ENCODE results near the gene BDKRB2.
"Not testable (repeated sequence)": the region's sequence is repeated elsewhere in the genome, so short reads cannot be mapped to it uniquely, and the experiment has no call there.

BDKRB2 gene

DNA sequence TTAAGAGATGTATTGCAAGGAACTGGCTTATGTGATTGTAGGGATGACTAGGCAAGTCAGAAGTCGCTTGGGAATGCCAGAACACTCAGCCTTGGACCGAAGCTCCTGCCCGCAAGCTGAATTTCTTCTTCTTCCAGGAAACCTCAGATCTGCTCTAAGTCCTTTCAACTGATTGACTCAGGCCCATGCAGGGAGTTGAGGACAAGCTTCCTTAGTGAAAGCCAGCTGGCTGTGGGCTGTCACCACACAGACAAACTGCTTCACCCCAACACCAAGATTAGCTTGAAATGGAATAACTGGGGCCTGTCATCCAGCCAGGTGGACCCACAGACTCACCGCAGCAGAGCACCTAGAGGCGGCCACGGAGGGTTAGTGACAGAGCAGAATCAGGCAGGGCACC is 24.7 kb downstream of the BDKRB2 start:
- no peak for DNase-seq

DNA sequence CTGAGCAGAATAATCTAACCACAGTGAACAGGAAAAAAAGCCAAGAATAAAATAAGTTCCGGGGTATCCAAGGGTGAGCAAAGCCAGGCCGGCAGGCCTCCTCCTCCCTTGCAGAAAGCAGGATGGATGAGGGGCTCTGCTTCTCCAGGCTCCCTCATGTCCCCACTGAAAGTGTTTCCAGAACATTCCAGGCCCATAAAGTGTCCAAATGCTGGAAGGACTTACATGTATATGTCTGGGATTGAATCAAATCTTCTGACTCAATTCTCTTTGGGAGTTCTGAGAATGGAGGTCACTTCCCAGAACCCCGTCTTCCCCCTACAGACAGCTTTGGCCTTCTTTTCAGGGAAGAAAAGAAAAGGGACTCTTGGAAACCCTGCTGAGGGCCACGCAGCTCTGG is 26.4 kb downstream of the BDKRB2 start:
- DNase-seq, result no peak

GRCh38 chr14:96231526-96232130 is 27.0 kb downstream of the BDKRB2 start:
- DNase-seq, result no peak

DNA sequence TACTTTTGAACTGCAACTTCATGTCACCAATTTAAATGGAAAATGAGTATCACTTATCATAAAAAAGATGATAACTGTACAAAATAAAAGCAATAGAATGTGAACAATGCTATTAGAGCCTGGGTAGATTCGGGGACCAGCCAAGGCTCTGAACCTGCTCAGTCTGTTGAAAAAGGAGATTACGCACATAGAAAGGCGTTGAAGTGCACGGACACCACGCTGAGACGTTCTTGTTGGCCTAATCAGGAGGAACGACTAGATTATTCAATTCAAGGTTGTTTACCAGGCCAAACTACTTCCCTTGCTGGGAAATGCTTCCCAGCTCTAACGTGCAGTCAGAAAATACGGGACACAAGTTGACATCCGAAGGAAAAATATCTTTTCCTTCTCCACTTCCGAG is 27.9 kb downstream of the BDKRB2 start:
- DNase-seq, result no peak

DNA sequence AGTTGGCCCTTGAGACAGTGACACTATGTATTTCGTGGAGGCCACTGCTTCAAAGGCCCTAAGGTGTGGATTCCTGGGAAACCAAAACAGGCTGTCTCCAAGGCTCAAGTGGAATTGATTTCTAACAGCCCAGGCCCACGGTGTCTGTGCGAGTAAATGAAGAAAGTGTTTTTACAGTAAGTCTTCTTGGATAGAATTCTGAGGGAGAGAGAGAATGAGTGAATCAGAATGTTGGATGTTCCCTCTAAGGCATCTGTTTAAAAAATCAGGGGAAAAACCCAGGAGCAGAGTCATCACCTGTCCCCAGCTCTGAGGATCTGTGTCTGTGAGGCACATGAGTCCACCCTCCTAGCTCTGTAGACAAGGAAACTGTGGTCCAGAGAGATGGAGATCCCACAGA is 29.0 kb downstream of the BDKRB2 start:
- DNase-seq, result no peak

GRCh38 chr14:96235426-96235825 is 30.8 kb downstream of the BDKRB2 start:
- DNase-seq, result no peak

DNA sequence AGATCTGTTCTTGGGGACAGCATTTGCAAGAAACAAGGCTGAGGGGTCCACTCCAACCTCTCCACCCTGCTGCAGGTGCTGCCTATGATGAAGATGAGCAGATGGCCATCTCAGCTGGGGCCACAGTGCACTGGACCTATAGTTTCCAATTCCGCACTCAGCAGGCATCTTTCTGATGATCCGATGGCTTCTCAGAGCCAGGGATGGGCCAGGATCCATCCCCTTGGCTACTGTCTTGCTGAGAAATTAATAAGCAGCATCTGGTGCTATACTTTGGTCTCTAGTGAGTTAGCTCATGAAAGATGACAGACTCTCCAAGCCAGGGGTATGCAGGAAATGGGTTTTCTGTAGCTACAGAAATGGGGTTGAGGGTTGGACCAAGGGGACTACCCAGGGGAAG is 33.0 kb downstream of the BDKRB2 start:
- no peak for DNase-seq

GRCh38 chr14:96238676-96239265 is 34.1 kb downstream of the BDKRB2 start:
- DNase-seq, result no peak

DNA sequence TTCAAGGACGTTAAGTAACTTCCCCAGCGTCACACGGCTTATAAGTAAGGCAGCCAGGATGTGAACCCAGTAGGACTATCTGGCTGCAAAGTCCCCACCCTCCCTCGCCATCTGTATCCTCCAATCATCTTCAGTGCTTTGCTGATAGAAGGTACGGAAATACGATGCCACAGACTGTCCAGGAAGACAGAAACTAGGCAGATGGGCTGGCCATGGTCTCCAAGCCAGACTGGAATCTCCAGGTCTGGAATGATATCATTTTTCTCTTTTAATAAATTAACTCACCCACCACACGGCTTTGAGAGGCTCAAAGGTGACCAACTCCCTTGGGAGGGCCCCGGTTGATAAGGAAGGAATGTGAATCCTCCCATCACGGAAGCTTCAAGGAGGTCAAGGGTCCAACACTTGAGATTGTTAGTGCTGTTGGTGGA is 35.1 kb downstream of the BDKRB2 start:
- DNase-seq, result peak; percentile 16

GRCh38 chr14:96240641-96241040 is 36.0 kb downstream of the BDKRB2 start:
- DNase-seq, result no peak

- DNase-seq, result no peak
Measured at GRCh38 chr14:96242126-96242525, 37.5 kb downstream of the BDKRB2 start.

- no peak for DNase-seq
Measured at GRCh38 chr14:96243785-96244184, 39.1 kb downstream of the BDKRB2 start.

DNA sequence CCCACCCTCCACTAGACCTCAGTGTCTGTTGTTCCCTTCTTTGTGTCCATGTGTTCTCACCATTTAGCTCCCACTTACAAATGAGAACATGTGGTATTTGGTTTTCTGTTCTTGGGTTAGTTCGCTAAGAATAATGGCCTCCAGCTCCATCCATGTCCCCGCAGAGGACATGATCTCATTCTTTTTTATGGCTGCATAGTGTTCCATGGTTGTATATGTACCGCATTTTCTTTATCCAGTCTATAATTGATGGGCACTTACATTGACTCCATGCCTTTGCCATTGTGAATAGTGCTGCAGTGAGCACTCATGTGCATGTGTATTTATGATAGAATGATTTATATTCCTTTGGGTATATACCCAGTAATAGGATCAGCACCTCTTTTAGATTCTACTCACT is 40.4 kb downstream of the BDKRB2 start:
- DNase-seq, result not testable (repeated sequence)

GRCh38 chr14:96245710-96246538 is 41.3 kb downstream of the BDKRB2 start:
- DNase-seq, result no peak

DNA sequence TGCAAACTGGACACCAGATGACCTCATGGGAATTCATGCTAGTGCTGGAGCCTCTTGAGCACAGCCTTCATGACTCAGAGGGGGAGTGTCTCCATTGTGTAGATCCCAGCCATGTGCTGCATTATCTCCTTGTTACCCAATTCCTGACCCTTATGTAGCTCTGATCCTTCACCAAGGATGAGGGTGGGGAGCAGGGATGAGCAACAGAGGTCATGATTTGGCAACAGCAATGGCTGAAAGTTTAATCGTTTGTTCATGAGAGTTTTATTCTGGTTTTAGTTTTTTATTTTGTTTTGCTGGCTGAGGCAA is 41.9 kb downstream of the BDKRB2 start:
- DNase-seq, result peak; percentile 82

DNA sequence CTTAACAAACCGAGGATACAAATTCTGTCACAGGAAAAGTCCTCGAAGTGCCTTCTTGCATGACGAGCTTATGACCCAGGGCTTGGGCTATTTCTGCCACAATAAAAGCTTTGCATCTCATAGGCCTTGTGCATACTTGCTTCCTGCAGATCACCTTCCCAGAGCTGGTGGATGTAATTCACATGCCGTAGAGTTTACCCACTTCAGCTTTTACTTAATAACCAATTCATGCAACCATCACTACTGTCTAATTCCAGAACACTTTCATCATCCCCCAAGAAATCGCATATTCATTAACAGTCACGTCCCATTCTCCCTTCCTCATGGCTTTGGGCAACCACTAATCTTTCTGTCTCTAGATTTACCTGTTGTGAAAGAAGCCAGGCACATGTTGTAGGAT is 42.4 kb downstream of the BDKRB2 start:
- DNase-seq, result no peak

DNA sequence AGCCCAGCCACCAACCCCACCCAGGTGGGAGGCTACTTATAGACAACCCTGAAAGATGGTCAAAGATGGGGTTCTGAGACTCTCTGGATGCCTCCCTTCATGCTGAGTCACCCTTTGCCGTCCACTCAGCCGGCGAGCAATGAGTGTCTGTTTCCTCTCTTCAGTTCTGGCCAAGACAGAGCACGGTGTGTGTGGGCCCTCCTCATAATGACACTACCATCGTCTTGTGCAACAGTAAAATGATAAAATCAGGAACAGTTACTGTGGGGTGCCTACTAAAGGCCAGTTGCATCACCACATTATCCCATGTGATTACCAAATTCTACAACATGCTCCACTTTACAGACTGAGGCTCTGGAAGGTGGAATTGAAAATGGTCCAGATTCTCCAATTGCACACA is 44.4 kb downstream of the BDKRB2 start:
- DNase-seq, result no peak

DNA sequence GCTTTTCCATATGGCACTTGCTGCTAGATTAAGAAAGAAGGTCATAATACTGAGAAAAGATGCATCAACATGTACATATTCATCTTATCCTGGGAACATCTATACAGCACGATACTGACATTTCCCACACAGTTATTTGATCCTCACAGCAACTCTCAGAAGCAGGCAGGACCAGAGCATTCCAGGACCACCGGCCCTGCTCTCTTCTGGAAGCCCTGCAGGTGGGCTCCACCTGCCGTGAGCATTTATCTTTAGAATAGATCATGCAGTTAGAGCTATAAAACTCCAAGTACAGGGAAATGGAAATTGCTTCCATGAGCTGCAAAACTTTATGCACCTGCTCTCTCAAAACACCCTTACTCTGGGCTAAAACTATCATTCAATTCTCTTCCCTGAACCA is 45.8 kb downstream of the BDKRB2 start:
- DNase-seq, result no peak

- no peak for DNase-seq
Measured at GRCh38 chr14:96251656-96252155, 47.1 kb downstream of the BDKRB2 start.

DNA sequence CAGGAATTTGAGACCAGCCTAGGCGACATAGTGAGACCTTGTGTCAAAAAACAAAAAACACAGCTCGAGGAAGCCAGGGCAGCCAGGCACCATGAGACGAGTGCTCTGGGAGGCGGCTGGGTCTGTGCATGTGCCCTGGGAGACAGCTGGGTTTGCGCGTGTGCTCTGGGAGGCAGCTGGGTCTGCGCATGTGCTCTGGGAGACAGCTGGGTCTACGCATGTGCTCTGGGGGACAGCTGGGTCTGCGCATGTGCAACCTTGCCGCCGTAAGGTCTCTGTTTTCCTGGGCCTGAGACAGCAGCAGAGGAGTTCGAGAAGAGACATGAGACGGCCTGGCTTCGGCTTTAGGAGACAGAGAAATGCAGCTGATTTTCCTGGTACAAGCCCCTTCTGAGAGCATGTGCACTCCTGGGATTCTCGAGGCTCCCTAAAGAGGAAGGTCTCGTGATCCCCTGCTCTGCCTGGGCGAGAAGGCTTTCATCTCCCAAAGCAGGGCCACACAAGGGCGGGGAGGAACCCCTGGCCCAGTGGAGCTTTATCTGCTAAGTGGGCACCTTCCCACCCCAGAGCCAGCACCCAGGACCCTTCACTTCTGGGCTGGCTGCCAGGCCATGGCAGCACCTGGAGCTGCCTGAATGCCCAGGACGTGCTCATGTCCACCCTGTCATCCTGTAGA is 47.8 kb downstream of the BDKRB2 start:
- DNase-seq, result no peak

DNA sequence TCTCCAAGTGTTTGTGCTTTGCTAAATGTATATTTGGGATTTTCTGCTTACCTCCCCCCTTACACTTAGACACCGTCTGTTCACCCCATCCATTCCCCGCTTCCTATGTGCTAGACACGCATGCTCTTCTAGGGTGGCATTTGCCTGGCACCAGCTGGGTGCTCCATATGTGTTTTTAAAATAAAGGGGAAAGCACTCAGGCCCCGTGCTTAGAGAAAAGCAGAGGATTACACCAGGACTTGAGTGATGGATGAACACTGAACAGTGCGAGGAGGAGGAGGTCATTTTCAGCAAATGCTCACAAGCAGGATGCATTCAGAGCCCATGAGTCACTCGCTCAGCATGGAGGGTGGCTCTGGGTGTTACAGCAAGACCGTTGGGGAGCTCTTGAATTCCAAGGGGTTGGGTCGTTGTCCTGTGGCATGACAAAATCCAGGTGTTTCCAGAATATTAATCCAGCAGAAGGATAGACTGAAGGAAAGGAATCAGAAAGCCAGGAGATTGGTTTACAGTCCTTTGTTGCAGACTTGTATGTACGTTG is 48.4 kb downstream of the BDKRB2 start:
- DNase-seq, result peak; percentile 71

DNA sequence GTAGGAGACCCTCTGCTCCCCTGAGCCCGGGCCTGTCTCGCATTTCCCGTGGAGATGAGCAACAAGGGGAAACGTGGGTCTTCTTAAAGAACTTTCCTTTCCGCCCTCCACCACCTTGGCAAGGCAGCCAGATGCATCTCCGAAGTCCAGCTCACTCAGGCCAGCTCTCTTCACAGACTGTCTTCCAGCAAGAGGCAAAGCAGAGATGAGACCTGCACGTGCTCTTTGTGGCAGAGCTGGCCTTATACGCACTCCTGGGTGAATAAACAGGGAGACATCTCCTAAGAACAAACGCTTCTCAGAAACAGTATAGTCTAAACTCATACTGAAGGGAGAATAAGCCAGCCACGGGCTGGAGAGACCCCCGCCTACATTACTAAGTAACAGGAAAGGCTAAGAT is 50.0 kb downstream of the BDKRB2 start:
- no peak for DNase-seq

All from kidney glomerular epithelial cell (primary cell).